GM12865 (cell line): ENCODE data around the gene MTCL1.
A peak's percentile ranks its signal among the peaks of the same experiment; 100 is the strongest.

ENCODE experiments used
- DNase-seq: peaks from one replicate; pipeline ENCODE4 v3.0.0; 2010; ENCODE audit warnings: low read depth
- H3K4me3 ChIP-seq: 2 replicates; pipeline ENCODE4 v1.5.1; 2011; ENCODE audit warnings: mild to moderate bottlenecking, low read depth, low read length, control low read depth
- CTCF ChIP-seq: IDR thresholded peaks from 2 replicates; pipeline ENCODE4 v1.5.1; 2011; ENCODE audit warnings: low read length, control low read depth, low read depth, inconsistent platforms; ENCODE audit not compliant: insufficient read depth; ENCODE audit errors: missing control alignments

MTCL1 gene

GRCh38 chr18:8741117-8741516 lies 35.8 kb downstream of the MTCL1 start:
- DNase-seq, result no peak
- H3K4me3 ChIP-seq, result no peak overlapping the region
- TF ChIP-seq CTCF, result no peak

- no peak for TF ChIP-seq CTCF
- DNase-seq, result no peak
- no peak overlapping the region for H3K4me3 ChIP-seq
Observed at GRCh38 chr18:8741532-8741931, 36.2 kb downstream of the MTCL1 start.

GRCh38 chr18:8742387-8743361 lies 37.3 kb downstream of the MTCL1 start:
- TF ChIP-seq CTCF, result no peak
- no peak for DNase-seq
- H3K4me3 ChIP-seq, result no peak overlapping the region

GRCh38 chr18:8744038-8744437 lies 38.7 kb downstream of the MTCL1 start:
- no peak for DNase-seq
- no peak overlapping the region for H3K4me3 ChIP-seq
- TF ChIP-seq CTCF, result no peak

GRCh38 chr18:8744656-8745055 lies 39.3 kb downstream of the MTCL1 start:
- H3K4me3 ChIP-seq, result no peak overlapping the region
- DNase-seq, result peak; percentile 9
- TF ChIP-seq CTCF, result no peak

- DNase-seq, result no peak
Observed at GRCh38 chr18:8745355-8746014, 40.1 kb downstream of the MTCL1 start.

More at GRCh38 chr18:8745355-8746014, 40.1 kb downstream of the MTCL1 start:
- no peak overlapping the region for H3K4me3 ChIP-seq
- TF ChIP-seq CTCF, result no peak
